ENCODE data around the gene NDUFB6.
"Not testable (repeated sequence)": the region's sequence is repeated elsewhere in the genome, so short reads cannot be mapped to it uniquely, and the experiment has no call there.

DNA sequence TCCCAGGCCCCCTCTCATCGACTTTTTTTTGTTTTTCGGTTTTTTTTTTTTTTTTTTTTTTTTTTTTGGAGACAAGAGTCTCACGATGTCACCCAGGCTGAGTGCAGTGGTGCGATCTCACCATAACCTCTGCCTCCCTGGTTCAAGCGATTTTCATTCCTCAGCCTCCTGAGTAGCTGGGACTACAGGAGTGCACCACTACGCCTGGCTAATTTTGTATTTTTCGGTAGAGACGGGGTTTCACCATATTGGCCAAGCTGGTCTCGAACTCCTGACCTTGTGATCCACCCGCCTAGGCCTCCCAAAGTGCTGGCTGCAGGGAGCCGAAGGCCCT lies 48.4 kb downstream of the NDUFB6 start:
- not testable (repeated sequence) for TF ChIP-seq CTCF (IDR thresholded peaks at IDR 0.05; ENCODE audit: low read depth, low read length); EZH2phosphoT487 (IDR thresholded peaks at IDR 0.05; ENCODE audit: low read depth)

Data from OCI-LY3 (cell line).